AG10803 (cell line): ENCODE measurements around the gene PPP4C.
A peak's percentile ranks its signal among the peaks of the same experiment; 100 is the strongest.

Experiments
- DNase-seq: peaks from one replicate; pipeline ENCODE4 v3.0.0; 2010; ENCODE audit warnings: low read depth
- H3K4me3 ChIP-seq: 2 replicates; pipeline ENCODE4 v1.5.1; 2011; ENCODE audit warnings: mild to moderate bottlenecking, low read length, control low read depth
- CTCF ChIP-seq: conservative IDR thresholded peaks from 2 replicates; pipeline ENCODE4 v1.5.1; 2011; ENCODE audit warnings: mild to moderate bottlenecking, low read length, control low read depth, inconsistent platforms

Gene PPP4C

DNA sequence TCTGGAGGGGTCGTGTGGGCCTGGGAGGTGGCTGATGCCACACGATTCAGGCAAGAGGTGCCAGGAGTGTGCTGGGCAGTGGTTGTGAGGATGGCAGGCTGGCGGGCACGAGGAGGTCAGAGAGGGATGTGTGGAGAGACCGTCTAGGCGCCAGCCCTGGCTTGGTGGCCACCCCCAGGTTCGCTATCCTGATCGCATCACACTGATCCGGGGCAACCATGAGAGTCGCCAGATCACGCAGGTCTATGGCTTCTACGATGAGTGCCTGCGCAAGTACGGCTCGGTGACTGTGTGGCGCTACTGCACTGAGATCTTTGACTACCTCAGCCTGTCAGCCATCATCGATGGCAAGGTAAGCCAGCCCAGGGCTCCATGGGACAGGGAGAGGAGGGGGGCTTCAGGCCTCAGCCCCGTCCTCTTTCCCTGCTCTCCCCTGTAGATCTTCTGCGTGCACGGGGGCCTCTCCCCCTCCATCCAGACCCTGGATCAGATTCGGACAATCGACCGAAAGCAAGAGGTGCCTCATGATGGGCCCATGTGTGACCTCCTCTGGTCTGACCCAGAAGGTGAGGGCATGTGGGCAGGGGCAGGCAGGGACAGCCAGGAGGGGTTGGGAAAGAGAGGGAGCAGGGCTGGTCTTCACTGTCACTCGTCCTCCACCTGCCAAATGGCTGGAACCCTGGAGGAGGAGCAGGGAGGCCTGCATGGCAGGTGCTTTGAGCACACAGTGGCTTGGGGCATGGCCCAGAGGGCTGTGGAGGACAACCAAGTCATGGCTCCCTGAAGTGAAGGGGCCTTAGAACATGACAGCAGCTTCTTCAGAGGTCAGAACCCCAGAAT lies 7.6 kb downstream of the PPP4C start:
- no peak overlapping the region for H3K4me3 ChIP-seq
- no peak for TF ChIP-seq CTCF
- no peak for DNase-seq

- H3K4me3 ChIP-seq: no peak overlapping the region
- DNase-seq: no peak
- TF ChIP-seq CTCF: no peak
Observed at GRCh38 chr16:30084096-30084815, 8.5 kb downstream of the PPP4C start.

DNA sequence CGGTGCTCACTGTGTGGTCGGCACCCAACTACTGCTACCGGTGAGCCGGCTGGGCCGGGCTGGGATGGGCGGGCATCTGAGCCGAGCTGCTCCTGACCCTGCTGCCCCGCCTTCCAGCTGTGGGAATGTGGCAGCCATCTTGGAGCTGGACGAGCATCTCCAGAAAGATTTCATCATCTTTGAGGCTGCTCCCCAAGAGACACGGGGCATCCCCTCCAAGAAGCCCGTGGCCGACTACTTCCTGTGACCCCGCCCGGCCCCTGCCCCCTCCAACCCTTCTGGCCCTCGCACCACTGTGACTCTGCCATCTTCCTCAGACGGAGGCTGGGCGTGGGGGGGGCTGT lies 9.0 kb downstream of the PPP4C start:
- TF ChIP-seq CTCF: no peak
- no peak overlapping the region for H3K4me3 ChIP-seq
- DNase-seq: peak; percentile 51

DNA sequence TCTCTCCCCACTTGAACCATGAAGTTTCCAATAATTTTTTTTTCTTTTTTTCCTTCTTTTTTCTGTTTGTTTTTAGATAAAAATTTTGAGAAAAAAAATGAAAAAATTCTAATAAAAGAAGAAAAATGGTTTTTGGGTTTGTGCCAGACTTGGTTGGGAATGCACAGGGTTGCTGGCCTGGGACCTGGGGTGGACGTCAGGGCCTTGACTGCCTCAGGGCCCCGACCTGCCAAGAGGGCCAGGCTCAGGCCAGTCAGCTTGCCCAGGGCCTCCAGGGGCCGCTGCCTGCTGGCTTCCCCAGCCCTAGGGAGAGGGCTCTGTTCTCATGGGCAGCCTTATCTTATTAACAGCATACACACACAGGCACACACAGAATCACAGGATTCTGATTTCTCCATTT lies 9.5 kb downstream of the PPP4C start:
- no peak overlapping the region for H3K4me3 ChIP-seq
- no peak for TF ChIP-seq CTCF
- DNase-seq: no peak

DNA sequence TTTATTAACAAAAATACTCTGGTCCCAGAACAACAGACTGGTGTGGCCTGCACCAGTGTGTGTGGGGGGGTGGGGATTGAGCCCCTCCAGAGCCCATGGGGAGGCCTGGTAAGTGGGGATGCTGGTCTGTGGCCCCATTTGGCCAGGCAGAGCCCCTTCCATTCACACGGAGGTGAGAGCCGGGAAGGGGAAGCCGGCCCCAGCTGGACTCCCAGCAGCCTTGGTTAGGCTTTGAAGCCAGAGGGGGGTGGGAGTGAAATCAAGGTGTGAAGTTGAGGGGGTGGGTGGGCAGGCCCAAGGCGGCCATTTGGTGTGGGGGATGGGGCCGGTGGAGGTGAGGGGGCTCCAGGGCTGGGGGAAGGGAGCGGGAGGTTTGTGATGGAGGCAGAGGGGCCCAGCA lies 10.0 kb downstream of the PPP4C start:
- TF ChIP-seq CTCF: no peak
- DNase-seq: no peak

GRCh38 chr16:30086291-30087140 lies 10.7 kb downstream of the PPP4C start:
- DNase-seq: no peak
- H3K4me3 ChIP-seq: no peak overlapping the region
- TF ChIP-seq CTCF: no peak

More for the DNA sequence above, 10.0 kb downstream of the PPP4C start:
- no peak overlapping the region for H3K4me3 ChIP-seq
